Natural killer cell (primary cell): ENCODE measurements around the gene RNF167. TPM values are rescaled to one million over a fixed set of nuclear protein-coding genes. Genes with fewer than 3 reads are reported as not detected.

ENCODE experiments used
- ATAC-seq, 3 donors: fragments of 150-1000 bp in 2 of 3; fragments of 200-7000 bp in 1 of 3; cut with Tn5 transposase; 1 replicate in 1 of 3; 2 replicates in 2 of 3; pipeline ENCODE4 v1.10.0; 2021; ENCODE audit warnings: mild to moderate bottlenecking in 2 of 3, moderate library complexity in 2 of 3
- DNase-seq, 2 donors: peaks; one replicate each; pipeline versions ENCODE4 v3.0.0 to v3.0.0-alpha.2; 2013 to 2021; ENCODE audit warnings: mixed read lengths in 1 of 2
- H3K27ac ChIP-seq: one replicate; pipeline ENCODE4 v1.5.1; 2013; ENCODE audit warnings: mild to moderate bottlenecking, low read length
- H3K27me3 ChIP-seq: one replicate; pipeline ENCODE4 v1.6.1; 2013; ENCODE audit warnings: low read length; ENCODE audit not compliant: control insufficient read depth, insufficient read depth
- H3K36me3 ChIP-seq: one replicate; pipeline ENCODE4 v1.6.1; 2013; ENCODE audit warnings: low read length; ENCODE audit not compliant: control insufficient read depth, insufficient read depth
- H3K4me1 ChIP-seq: one replicate; pipeline ENCODE4 v1.6.1; 2013; ENCODE audit warnings: low read length; ENCODE audit not compliant: control insufficient read depth, insufficient read depth
- H3K4me3 ChIP-seq: one replicate; pipeline ENCODE4 v1.5.1; 2013; ENCODE audit warnings: low read length
- H3K9me3 ChIP-seq: one replicate; pipeline ENCODE4 v1.6.1; 2013; ENCODE audit warnings: low read length; ENCODE audit not compliant: control insufficient read depth, insufficient read depth
- H3K27ac Mint-ChIP-seq, 2 donors: one replicate each; pipeline ENCODE4 v1.8.0; 2022; ENCODE audit warnings: mild to moderate bottlenecking in 2 of 2, mixed read lengths in 2 of 2, moderate library complexity in 1 of 2
- H3K27me3 Mint-ChIP-seq, 2 donors: one replicate each; pipeline ENCODE4 v1.8.0; 2022; ENCODE audit warnings: low read depth in 2 of 2, mixed read lengths in 2 of 2
- H3K36me3 Mint-ChIP-seq: one replicate; pipeline ENCODE4 v1.8.0; 2022; ENCODE audit warnings: mixed read lengths
- H3K4me1 Mint-ChIP-seq, 2 donors: one replicate each; pipeline ENCODE4 v1.8.0; 2022; ENCODE audit warnings: mixed read lengths in 2 of 2
- H3K4me3 Mint-ChIP-seq: one replicate; pipeline ENCODE4 v1.8.0; 2022; ENCODE audit warnings: mild to moderate bottlenecking, moderate library complexity, mixed read lengths
- H3K9me3 Mint-ChIP-seq, 2 donors: one replicate each; pipeline ENCODE4 v1.8.0; 2022; ENCODE audit warnings: mixed read lengths in 2 of 2
- CTCF ChIP-seq: fragments of 200-600 bp; IDR thresholded peaks from one replicate; pipeline ENCODE4 v1.8.0; 2022; ENCODE audit warnings: antibody characterized with exemption
- WGBS: methylation state at CpG from one replicate; pipeline ENCODE4 v1.1.7; 2013; ENCODE audit warnings: missing lambda C conversion rate; ENCODE audit not compliant: insufficient coverage; 5-methylcytosine and 5-hydroxymethylcytosine counted together
- intact Hi-C: fragments of 100-400 bp; cut with micrococcal nuclease; formaldehyde crosslinking; loops from one replicate; pipeline ENCODE4 v1.14.2; 2022
- total RNA-seq, 4 donors: library from RNA; stranded (reverse); fragments of 120-200 nt in 1 of 4; gene quantifications; one replicate each; pipeline versions ENCODE4 v1.2.3 to v1.2.4, GENCODE V29; 2013 to 2022

RNF167 gene
- 100 to 1,000 TPM; 149 to 189 (median 177) TPM for total RNA-seq
- total RNA-seq (2013): 105 TPM

DNA sequence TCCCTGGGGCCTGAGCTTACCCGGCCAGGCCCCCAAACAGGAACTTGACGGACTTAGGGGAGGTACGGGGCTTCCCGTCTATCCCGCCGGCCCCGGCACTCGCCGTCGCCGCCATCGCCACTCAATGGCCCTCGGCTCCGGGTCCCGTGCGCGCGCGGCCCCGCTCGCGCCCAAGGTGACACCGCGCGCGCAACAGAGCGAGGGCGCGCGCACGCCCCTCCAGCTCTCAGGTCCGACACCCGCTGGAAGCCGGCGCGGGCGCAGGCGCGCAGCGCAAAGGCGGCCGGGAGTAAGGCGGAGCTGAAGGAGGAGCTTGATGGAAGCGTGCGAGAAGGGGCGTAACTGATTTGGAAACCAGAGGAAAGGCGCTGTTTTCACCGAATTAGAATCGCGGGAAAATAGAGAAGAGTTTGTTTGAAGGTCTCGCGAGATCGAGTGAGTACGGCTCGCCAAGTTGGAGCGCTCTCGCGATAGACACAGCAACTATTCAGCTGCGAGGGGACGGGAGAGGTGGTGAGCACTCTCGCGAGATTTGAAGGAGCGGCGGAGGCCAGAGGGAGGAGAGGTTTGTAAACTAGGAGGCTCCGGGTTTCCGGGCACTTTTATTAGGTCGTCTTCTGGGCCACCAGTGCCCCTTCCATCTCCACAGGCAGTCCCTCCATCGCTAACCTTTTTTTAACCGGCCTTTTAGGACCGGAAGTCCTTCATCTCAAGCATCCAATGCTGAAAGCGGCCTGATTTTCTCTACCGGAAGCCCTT, at the start of gene RNF167, which contains the start of gene SLC25A11:
Gene RNF167, plus strand, starts transcription at position 473 of the 759 bp plus-strand sequence. CDS start 642 bp downstream, outside the sequence.
Gene SLC25A11, minus strand, starts transcription at position 251 of the 759 bp plus-strand sequence. Its CDS starts 136 bp downstream, at position 115.
- H3K27ac Mint-ChIP-seq: peak within 1 kb of the TSS; percentile 87 to 93
- Histone ChIP-seq H3K4me3 (peak within 1 kb of the TSS; percentile 91), H3K27me3 (no peaks in the 10 kb centered on the region), H3K4me1 (peaks cover 60% of the 10 kb centered on the region), H3K9me3 (no peaks in the 10 kb centered on the region), H3K27ac (peak within 1 kb of the TSS; percentile 78), H3K36me3 (peaks cover 43% of the 10 kb centered on the region)
- peaks cover 57 to 84% of the 10 kb centered on the region in 2 donors for H3K4me1 Mint-ChIP-seq
- peak; percentile 93 to 99 for DNase-seq
- under 1% methylated on average over 72 of the region's 72 CpGs for WGBS
- peak within 1 kb of the TSS; percentile 91 for H3K4me3 Mint-ChIP-seq
- peak; percentile 84 to 95 (median 87) for ATAC-seq
- H3K27me3 Mint-ChIP-seq: no peaks in the 10 kb centered on the region
- H3K36me3 Mint-ChIP-seq: no peaks in the 10 kb centered on the region
- H3K9me3 Mint-ChIP-seq: no peaks in the 10 kb centered on the region
- intact Hi-C loops: loop anchor here (1.0 kb wide), 2 partner anchors 8 to 27 kb away; partner anchors contain the start of genes PFN1 and SPAG7
- TF ChIP-seq CTCF: no peak

DNA sequence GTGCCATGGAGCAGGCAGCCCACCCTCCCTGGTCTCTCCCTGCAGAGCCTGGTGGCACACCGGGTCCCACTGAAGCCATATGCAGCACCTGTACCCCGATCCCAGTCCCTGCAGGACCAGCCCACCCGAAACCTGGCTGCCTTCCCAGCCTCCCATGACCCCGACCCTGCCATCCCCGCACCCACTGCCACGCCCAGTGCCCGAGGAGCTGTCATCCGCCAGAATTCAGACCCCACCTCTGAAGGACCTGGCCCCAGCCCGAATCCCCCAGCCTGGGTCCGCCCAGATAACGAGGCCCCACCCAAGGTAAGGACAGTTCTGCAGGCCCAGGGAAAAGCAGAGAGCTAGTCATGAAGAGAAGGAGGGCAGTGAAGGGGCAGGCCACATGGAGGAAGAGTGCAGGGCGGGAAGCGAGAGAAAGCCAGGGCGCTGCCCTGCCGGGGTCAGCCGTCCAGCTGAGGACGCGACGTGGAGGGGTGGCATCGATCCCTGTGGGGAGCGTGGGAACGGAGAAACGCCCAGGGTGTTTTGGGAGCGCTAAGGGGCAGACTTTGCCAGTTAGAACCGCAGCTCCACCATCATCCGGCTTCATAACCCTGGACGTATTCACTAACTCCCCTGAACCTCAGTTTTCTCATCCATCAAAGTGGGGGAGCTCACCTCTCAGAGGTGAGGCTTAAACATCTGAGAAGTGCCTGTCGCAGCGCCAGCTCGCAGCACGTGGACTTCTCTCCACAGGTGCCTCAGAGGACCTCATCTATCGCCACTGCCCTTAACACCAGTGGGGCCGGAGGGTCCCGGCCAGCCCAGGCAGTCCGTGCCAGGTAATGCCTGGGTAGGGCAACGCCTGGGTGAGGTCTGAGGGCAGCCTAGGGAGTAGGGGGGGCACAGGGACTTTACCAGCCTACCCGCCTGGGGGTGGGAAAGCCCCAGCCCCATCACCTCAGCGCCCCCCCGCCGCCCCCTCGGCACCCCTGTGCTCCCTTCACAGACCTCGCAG, 48.4 kb upstream of the RNF167 start:
- no peak for TF ChIP-seq CTCF
- 94% methylated on average over 42 of the region's 42 CpGs for WGBS
- DNase-seq: no peak

DNA sequence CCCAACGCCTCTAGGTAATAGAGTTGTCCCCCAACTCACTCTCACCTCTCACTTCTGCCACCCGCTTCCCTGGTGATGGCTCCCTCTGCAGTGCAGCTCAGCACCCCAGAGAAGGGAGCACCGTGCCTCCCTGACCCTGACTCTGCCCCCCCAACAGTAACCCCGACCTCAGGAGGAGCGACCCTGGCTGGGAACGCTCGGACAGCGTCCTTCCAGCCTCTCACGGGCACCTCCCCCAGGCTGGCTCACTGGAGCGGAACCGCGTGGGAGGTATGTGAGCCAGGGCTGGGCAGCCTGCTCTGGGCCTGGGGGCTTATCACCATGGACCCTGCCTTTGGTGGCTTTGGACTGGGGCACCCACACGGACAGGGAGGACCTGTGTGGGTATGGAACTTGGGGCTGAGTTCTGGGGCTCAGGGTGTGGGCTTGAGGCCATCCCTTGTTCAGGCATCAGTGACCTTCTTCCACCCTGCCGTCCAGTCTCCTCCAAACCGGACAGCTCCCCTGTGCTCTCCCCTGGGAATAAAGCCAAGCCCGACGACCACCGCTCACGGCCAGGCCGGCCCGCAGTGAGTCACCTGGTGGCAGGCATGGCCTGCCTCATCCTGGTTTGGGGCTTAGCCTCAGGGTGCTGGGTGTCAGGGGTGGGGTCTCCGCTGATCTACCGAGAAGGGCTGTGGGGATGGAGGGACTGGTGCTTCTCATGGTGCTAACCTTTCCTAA, 47.4 kb upstream of the RNF167 start:
- H3K27ac Mint-ChIP-seq: peak overlapping the region in 1 of 2 donors; percentile 73
- Histone ChIP-seq H3K4me3 (no peak overlapping the region), H3K4me1 (no peaks in the 10 kb centered on the region), H3K27me3 (no peaks in the 10 kb centered on the region), H3K36me3 (peaks cover 69% of the 10 kb centered on the region), H3K9me3 (no peaks in the 10 kb centered on the region), H3K27ac (no peak overlapping the region)
- ATAC-seq (no peak), DNase-seq (no peak)
- H3K4me3 Mint-ChIP-seq: no peak overlapping the region
- no peaks in the 10 kb centered on the region for H3K27me3 Mint-ChIP-seq
- peaks cover 0 to 5% of the 10 kb centered on the region in 2 donors for H3K4me1 Mint-ChIP-seq
- WGBS: 94% methylated on average over 21 of the region's 23 CpGs
- TF ChIP-seq CTCF: no peak
- intact Hi-C loops: no loop called here
- H3K36me3 Mint-ChIP-seq: no peaks in the 10 kb centered on the region
- no peaks in the 10 kb centered on the region for H3K9me3 Mint-ChIP-seq

More for the DNA sequence above, 48.4 kb upstream of the RNF167 start:
- no peaks in the 10 kb centered on the region for H3K27me3 Mint-ChIP-seq
- no peak overlapping the region for H3K4me3 ChIP-seq
- no peak overlapping the region for H3K27ac ChIP-seq
- intact Hi-C loops: no loop called here
- no peaks in the 10 kb centered on the region for H3K4me1 ChIP-seq
- no peaks in the 10 kb centered on the region for H3K9me3 Mint-ChIP-seq
- H3K27me3 ChIP-seq: no peaks in the 10 kb centered on the region
- no peak overlapping the region for H3K27ac Mint-ChIP-seq
- H3K36me3 Mint-ChIP-seq: no peaks in the 10 kb centered on the region
- H3K4me3 Mint-ChIP-seq: no peak overlapping the region
- ATAC-seq: no peak
- no peaks in the 10 kb centered on the region for H3K9me3 ChIP-seq
- H3K4me1 Mint-ChIP-seq: peaks cover 0 to 5% of the 10 kb centered on the region in 2 donors
- peaks cover 73% of the 10 kb centered on the region for H3K36me3 ChIP-seq
